ENCODE results near the gene ETNK1. TPM values are rescaled to one million over a fixed set of nuclear protein-coding genes. Genes with fewer than 3 reads are reported as not detected.

Gene ETNK1
- total RNA-seq, 2 experiments from 2014 or later, result 23.7 to 88.1 TPM

- Histone ChIP-seq H2AFZ (ENCODE audit: low read length) (no peak overlapping the region), H4K20me1 (ENCODE audit: insufficient read depth, low read length) (no peaks in the 10 kb centered on the region), H3K36me3 (ENCODE audit: insufficient read depth, low read length) (no peaks in the 10 kb centered on the region), H3K4me2 (ENCODE audit: low read length) (no peak overlapping the region), H3K9me2 (ENCODE audit: insufficient read depth, low read length) (no peaks in the 10 kb centered on the region), H3K27ac (ENCODE audit: low read depth, low read length, poor library complexity, severe bottlenecking) (no peak overlapping the region), H3K9me3 (ENCODE audit: low read length) (peaks cover 21% of the 10 kb centered on the region; the same call in 1 of the 2 replicates), H3K4me1 (ENCODE audit: insufficient read depth, low read length, poor library complexity, severe bottlenecking) (no peaks in the 10 kb centered on the region), H3K79me2 (ENCODE audit: insufficient read depth, low read depth, low read length) (no peaks in the 10 kb centered on the region), H3K4me3 (ENCODE audit: low read depth, low read length, poor library complexity, severe bottlenecking) (no peak overlapping the region)
- no TSS peak for BruUV-seq (replicated peaks)
- no peak for DNase-seq (ENCODE audit: low spot score)
- no peak for TF ChIP-seq CTCF (conservative IDR thresholded peaks at IDR 0.05; ENCODE audit: low read length)
- no peak for TF ChIP-seq EZH2phosphoT487 (IDR thresholded peaks at IDR 0.05; ENCODE audit: borderline replicate concordance, low read depth, low read length)
- intact Hi-C loops (cut with micrococcal nuclease; ENCODE audit: unreplicated experiment), result no loop called here
- ChIA-PET POLR2A (no interaction called here), CTCF (ENCODE audit: unreplicated experiment) (no interaction called here)
These were observed 8.9 kb upstream of the ETNK1 start for GRCh38 chr12:22615963-22616501.

- no peaks in the 10 kb centered on the region for H3K4me1 ChIP-seq (ENCODE audit: insufficient read depth, low read length, poor library complexity, severe bottlenecking)
- H3K27ac ChIP-seq (ENCODE audit: low read depth, low read length, poor library complexity, severe bottlenecking), result no peak overlapping the region
- no peak overlapping the region for H3K4me2 ChIP-seq (ENCODE audit: low read length)
- ChIA-PET CTCF (ENCODE audit: unreplicated experiment) (no interaction called here), POLR2A (interaction anchor here (0.6 to 0.7 kb wide), 2 partner anchors 171 to 205 kb away, joined by 3 to 5 read pairs; no protein-coding TSS in a partner anchor)
- peaks cover 21% of the 10 kb centered on the region; the same call in 1 of the 2 replicates for H3K9me3 ChIP-seq (ENCODE audit: low read length)
- no peaks in the 10 kb centered on the region for H3K79me2 ChIP-seq (ENCODE audit: insufficient read depth, low read depth, low read length)
- no peak for TF ChIP-seq EZH2phosphoT487 (IDR thresholded peaks at IDR 0.05; ENCODE audit: borderline replicate concordance, low read depth, low read length)
- TF ChIP-seq CTCF (conservative IDR thresholded peaks at IDR 0.05; ENCODE audit: low read length), result no peak
- intact Hi-C loops (cut with micrococcal nuclease; ENCODE audit: unreplicated experiment), result no loop called here
- H3K9me2 ChIP-seq (ENCODE audit: insufficient read depth, low read length), result no peaks in the 10 kb centered on the region
- H4K20me1 ChIP-seq (ENCODE audit: insufficient read depth, low read length), result no peaks in the 10 kb centered on the region
- H3K4me3 ChIP-seq (ENCODE audit: low read depth, low read length, poor library complexity, severe bottlenecking), result no peak overlapping the region
- peak; percentile 5 for DNase-seq (ENCODE audit: low spot score)
- no TSS peak for BruUV-seq (replicated peaks)
- H2AFZ ChIP-seq (ENCODE audit: low read length), result no peak overlapping the region
- no peaks in the 10 kb centered on the region for H3K36me3 ChIP-seq (ENCODE audit: insufficient read depth, low read length)
These were observed 7.3 kb upstream of the ETNK1 start for GRCh38 chr12:22617630-22618029.

GRCh38 chr12:22624548-22624869 lies 462 bp upstream of the ETNK1 start:
- H4K20me1 ChIP-seq (ENCODE audit: insufficient read depth, low read length), result peaks cover 19% of the 10 kb centered on the region
- intact Hi-C loops (cut with micrococcal nuclease; ENCODE audit: unreplicated experiment), result loop anchor here (10.0 kb wide), 1 partner anchor 160 kb away; no protein-coding TSS in a partner anchor
- DNase-seq (ENCODE audit: low spot score), result no peak

More at GRCh38 chr12:22624548-22624869, 462 bp upstream of the ETNK1 start:
- H3K9me2 ChIP-seq (ENCODE audit: insufficient read depth, low read length), result no peaks in the 10 kb centered on the region
- no peak for TF ChIP-seq EZH2phosphoT487 (IDR thresholded peaks at IDR 0.05; ENCODE audit: borderline replicate concordance, low read depth, low read length)
- TF ChIP-seq CTCF (conservative IDR thresholded peaks at IDR 0.05; ENCODE audit: low read length), result no peak
- peak overlapping the region; percentile 96 for H3K4me2 ChIP-seq (ENCODE audit: low read length)
- H3K4me3 ChIP-seq (ENCODE audit: low read depth, low read length, poor library complexity, severe bottlenecking), result peak overlapping the region; percentile 97
- no peaks in the 10 kb centered on the region for H3K36me3 ChIP-seq (ENCODE audit: insufficient read depth, low read length)
- peak overlapping the region; percentile 99 for H2AFZ ChIP-seq (ENCODE audit: low read length)
- POLR2A ChIA-PET, result interaction anchor here (0.6 to 1.6 kb wide), 3 partner anchors 14 to 105 kb away, joined by 3 to 7 read pairs (median 6); no protein-coding TSS in a partner anchor
- BruUV-seq (replicated peaks), result TSS peak; percentile 75
- H3K9me3 ChIP-seq (ENCODE audit: low read length), result no peaks in the 10 kb centered on the region
- CTCF ChIA-PET (ENCODE audit: unreplicated experiment), result no interaction called here
- peaks cover 29% of the 10 kb centered on the region for H3K4me1 ChIP-seq (ENCODE audit: insufficient read depth, low read length, poor library complexity, severe bottlenecking)
- no peak overlapping the region for H3K27ac ChIP-seq (ENCODE audit: low read depth, low read length, poor library complexity, severe bottlenecking)
- H3K79me2 ChIP-seq (ENCODE audit: insufficient read depth, low read depth, low read length), result peaks cover 43% of the 10 kb centered on the region

Data from OCI-LY7 (cell line).